GM19395 (cell line): ENCODE measurements around the gene GLP2R.

ENCODE experiments used
- ATAC-seq: cut with Tn5 transposase; IDR thresholded peaks from one replicate; pipeline ENCODE4 v1.9.1; 2021; ENCODE audit warnings: mild to moderate bottlenecking, moderate library complexity; ENCODE audit not compliant: unreplicated experiment

Gene GLP2R

DNA sequence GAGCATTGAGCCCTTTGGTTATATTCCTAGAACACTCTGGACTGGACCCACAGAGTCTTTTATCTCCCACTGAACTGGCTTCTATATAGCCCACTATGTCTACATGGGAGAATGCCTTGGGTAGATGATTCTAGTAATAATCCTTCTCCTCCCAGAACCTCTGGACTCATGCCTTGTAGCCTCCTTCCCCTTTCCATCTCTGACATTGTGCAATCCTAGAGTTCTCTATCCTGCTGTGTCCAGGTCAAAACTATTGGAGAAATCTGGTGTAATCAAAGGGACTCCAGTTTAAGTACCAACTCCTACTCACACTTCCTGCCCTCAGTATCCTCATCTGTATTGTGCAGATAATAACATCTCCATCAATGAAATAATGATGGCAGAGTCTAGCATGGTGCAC is 70.2 kb downstream of the GLP2R start:
- no peak for ATAC-seq

DNA sequence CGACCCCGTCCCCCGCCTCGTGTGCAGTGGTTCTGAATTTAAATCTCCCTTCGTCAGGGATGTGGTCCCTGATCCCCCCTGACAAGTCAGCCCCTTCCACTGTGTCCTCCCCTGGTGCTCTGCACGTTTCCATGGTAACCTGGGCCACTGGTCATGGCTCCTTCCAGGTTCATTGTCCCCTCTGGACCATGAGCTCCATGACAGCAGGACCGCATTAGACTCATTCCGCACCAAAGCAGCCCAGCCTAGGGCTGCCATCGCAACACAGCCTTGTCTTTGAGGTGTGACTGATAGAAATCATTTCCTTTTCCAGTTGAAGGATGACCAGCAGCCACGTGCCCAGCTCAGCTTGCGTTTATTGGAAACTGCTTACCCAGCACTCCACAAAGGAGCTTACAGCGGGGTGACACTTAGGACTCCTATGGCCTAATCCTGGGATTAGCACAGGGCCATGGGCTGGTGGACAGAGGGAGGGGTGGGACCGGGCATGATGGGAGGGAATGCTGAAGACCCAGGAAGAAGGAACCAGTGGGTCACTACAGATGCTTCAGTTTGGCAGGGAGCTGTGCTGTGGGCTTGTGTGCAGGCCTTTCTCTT is 71.7 kb downstream of the GLP2R start:
- no peak for ATAC-seq

GRCh38 chr17:9898812-9899211 is 73.1 kb downstream of the GLP2R start:
- ATAC-seq: no peak

DNA sequence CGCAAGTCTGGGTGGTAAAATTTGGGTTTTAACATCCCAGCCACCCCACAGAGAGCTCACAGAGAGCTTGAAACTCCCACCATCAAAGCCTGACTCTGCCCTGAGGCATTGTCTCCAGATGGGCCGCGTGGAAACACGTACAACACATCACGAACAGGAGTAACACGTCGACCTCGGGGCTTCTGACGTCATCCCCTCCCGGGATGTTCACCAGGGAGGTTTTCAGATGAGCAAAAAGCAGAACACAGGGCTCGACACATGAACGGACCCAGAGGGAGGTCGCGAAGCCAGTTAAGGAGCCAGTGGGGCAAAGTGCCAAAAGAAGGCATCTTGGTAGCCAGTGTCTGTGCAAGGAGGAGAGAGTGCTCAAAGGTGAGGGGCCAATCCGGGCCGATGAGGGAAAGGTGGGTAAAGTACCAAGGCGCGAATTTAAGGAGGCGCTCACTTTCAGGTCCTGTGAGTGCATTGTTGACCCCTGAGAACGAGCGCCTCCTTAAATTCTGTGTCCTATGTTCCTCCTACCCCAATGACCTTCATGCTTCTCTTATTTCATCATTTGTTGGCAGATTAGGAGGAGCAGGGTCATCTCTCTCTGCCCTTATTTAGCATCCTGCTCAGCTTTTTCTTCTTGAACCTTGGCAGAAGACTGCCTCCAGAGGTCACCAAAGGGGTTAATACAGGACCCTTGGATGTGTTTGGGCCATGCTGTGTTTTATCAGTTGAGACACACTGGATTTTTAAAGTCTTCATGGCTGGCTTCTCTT is 73.7 kb downstream of the GLP2R start:
- no peak for ATAC-seq

- ATAC-seq: no peak
Measured at GRCh38 chr17:9900044-9900594, 74.4 kb downstream of the GLP2R start.

- ATAC-seq: no peak
Measured at GRCh38 chr17:9900784-9901183, 75.1 kb downstream of the GLP2R start.

DNA sequence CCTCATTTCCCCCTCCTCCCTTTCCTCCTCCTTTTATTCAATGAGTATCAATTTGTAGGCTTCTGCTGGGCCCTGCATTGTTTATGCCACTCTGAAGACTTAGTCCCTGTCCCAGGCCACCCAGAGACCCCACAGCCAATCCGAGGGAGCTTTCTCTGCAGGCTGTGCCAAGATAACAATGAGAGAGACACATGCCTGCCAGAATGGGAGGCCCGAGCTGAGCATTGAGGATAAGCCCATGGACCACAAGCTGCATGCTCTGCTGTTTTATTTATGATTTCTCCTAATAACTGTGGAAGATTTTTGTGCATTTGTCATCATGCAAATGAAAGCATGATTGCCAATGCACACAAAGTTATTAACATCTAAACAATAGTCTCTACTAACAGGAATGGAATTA is 76.4 kb downstream of the GLP2R start:
- no peak for ATAC-seq

DNA sequence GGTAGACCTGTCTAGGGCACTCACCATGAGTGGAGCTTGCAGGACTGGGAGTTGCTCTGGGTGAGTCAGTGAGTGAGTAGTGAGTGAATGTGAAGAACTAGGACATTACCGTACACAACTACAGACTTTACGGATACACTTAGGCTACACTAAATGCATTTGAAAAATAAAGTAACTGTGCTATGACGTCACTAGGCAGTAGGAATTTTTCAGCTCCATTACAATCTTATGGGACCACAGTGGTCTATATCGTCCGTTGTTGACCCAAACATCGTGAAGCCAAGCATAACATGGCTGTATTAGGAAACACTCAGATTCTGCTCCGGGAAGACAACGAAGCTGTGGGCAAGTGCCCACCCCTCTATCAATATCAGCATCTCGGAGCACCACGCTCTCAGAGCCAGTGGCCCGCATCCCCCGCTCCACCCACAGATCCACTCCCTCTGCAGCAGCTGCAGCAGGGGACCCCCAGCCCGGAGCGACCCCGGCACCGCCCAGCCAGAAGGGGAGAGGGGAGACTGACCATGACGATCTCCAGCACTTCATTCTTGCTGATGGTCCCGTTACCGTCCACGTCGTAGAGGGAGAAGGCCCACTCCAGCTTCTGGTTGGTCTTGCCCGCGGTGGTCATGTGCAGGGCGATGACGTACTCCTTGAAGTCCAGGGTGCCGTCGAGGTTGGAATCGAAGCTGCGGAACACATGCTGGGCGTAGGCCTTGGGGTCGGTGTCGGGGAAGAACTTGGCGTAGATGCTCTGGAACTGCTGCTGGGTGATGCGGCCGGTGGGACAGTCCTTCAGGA is 78.8 kb downstream of the GLP2R start:
- ATAC-seq: no peak

GRCh38 chr17:9905078-9905415 is 79.3 kb downstream of the GLP2R start, which contains the start of gene RCVRN:
RCVRN (minus strand) TSS chr17:9905271; CDS start chr17:9905180, 91 bp downstream.
- ATAC-seq: no peak

DNA sequence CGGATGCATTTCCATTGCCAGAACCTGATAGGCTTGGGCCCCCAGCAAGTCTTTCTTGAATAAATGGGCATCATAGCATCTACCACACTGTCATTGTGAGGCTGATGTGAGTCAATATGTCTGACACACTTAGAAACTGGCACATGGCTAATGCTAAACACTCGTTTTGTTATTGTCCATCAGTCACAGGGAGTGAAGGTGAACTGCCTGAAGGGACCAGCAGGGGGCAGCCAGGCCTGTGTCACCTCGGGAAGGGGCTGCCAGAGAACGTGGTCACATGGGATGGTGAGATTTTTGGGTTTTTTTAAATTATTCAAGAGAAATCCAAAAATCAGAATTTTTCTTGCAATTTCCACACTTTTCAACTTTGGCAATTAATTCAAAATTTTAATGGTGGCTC is 80.2 kb downstream of the GLP2R start:
- no peak for ATAC-seq

- ATAC-seq: no peak
Measured at GRCh38 chr17:9906616-9907015, 80.9 kb downstream of the GLP2R start.

DNA sequence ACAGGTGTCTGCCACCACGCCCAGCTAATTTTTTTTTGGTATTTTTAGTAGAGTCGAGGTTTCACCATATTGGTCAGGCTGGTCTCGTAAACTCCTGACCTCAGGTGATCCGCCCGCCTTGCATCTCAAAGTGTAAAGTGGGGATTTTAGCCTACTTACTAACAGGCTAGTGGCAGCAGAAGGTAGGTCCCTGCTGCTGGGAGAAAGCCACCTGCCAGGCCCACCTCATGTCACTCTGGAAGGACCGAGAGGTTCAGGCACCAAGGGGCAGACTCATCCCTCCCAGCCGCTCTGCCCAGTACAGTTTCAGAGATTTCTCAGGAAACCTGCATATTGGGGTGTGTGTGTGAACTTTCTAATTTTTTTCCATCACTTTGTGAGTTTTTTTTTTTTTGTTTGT is 81.4 kb downstream of the GLP2R start:
- ATAC-seq: no peak

GRCh38 chr17:9907883-9908648 is 82.3 kb downstream of the GLP2R start:
- no peak for ATAC-seq

- ATAC-seq: no peak
Measured at GRCh38 chr17:9908649-9909042, 82.9 kb downstream of the GLP2R start.

DNA sequence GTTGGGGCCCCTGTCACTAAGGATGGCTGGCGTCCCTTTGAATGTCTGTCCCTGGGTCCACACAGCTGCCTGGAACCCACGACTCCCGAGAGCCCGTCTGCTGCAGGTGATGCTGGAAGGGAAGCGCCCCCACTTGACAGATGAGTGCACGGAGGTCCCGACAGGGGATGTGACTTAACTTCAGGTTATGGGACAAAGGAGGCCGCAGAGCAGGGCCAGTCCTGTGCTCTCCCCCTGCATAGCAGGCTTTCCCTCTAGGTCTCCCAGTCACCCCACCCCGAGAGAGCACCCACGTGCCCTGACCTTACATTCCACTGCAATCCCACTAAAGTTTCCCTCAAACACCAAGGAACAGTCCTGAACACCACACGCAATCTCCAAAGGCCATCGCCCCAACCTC is 85.4 kb downstream of the GLP2R start:
- no peak for ATAC-seq

GRCh38 chr17:9912121-9913099 is 86.7 kb downstream of the GLP2R start:
- no peak for ATAC-seq

- ATAC-seq: no peak
Measured at GRCh38 chr17:9913476-9913875, 87.8 kb downstream of the GLP2R start.

DNA sequence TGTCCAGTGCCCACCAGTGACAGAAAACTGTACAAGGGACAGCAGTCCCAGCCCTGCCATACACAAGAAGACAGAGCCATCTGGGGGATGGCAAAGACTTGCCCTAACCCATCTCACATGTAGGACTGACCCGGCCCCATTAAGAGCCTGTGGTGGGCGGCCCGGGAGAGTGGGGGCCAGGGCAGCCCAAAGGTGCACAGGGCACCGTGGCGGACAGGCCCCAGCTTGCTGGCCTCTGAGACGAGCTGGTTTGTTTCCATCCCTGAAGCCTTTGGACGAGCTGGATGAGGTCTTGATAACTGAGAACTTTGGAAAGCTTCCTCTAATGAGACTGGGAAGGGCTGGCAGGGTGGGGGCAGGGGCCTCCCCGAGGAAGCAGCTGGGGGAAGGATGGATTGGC is 90.4 kb downstream of the GLP2R start:
- no peak for ATAC-seq

DNA sequence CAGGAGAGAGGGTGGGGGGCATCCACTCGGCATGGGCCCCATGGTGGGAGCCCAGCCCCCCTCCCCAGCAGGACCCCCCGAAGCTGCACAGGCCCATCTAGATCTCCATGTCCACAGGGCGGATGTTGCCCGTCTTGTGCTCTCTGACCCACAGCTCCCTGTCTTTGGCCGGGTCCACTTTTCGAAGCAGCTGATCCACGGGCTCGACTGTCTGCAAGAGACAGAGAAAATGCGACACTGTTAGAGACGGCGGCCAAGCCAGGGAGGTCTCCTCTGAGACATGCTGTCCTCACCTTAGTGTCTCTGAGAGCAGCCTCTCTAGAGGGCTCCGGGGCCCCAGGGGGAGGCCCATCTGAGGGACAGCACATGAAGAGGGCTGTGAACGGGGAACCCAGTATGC is 91.4 kb downstream of the GLP2R start:
- ATAC-seq: no peak

GRCh38 chr17:9917801-9918200 is 92.1 kb downstream of the GLP2R start:
- no peak for ATAC-seq
